Measurements from ENCODE around the gene IL16.

The IL16 gene

DNA sequence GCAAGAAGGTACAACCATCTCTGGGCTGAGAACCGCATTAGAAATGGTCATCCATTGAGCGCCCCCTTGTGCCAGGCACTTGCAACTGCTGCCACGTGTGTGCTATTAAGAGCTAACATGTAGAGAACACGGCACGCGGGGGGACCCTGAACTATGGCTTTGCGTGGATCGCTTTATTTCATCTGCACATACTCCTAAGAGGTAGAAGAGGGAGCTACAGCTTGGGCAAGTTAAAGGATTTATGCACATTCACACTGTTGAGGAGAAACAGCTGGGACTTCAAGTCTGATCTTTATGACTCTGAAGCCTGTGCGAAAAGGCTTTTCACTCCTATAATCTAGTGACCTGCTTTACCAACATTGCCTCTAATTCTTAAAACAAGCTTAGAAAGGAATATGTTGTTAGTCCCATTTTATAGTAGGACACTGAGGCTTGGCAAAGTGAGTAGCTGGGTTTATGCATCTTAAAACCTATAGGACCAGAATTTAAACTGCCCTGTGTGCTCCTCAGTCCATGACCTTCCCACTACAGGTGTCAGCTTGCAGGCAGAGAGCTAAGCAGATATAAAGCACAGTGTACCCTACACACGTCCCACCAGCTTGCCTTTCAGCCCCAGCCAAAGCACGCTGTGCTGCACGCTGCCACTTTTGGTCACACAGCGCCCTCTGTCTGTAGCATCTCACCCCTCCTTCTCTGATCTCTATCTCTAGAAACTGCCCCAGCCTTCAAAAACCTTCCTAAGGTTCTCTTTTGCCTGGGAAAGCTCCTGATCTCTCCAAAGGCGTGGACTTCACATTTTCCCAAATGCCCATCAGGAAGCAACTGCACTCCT is 69.5 kb downstream of the IL16 start:
- Histone ChIP-seq H3K4me1 (ENCODE audit: control insufficient read depth, insufficient read depth, low read length) (peaks cover 17% of the 10 kb centered on the region), H3K27ac (ENCODE audit: low read length) (no peak overlapping the region), H3K4me3 (ENCODE audit: low read length in 2 of 2) (peak overlapping the region; percentile 18 to 62), H3K9ac (ENCODE audit: low read length in 2 of 2) (peak overlapping the region in 1 of 2 donors; percentile 29), H3K27me3 (ENCODE audit: control insufficient read depth in 1 of 2, insufficient read depth in 2 of 2, low read length in 2 of 2) (peaks cover 0 to 6% of the 10 kb centered on the region in 2 donors), H3K9me3 (ENCODE audit: control insufficient read depth in 2 of 2, low read length in 2 of 2) (no peaks in the 10 kb centered on the region), H3K36me3 (ENCODE audit: control insufficient read depth in 2 of 2, insufficient read depth in 2 of 2, low read length in 2 of 2) (peaks cover 0 to 4% of the 10 kb centered on the region in 2 donors)

GRCh38 chr15:81268340-81268739 is 71.7 kb downstream of the IL16 start:
- no peak overlapping the region for H3K9ac ChIP-seq (ENCODE audit: low read length in 2 of 2)
- H3K4me1 ChIP-seq (ENCODE audit: control insufficient read depth, insufficient read depth, low read length), result peaks cover 18% of the 10 kb centered on the region
- no peak overlapping the region for H3K4me3 ChIP-seq (ENCODE audit: low read length in 2 of 2)
- H3K36me3 ChIP-seq (ENCODE audit: control insufficient read depth in 2 of 2, insufficient read depth in 2 of 2, low read length in 2 of 2), result peaks cover 0 to 6% of the 10 kb centered on the region in 2 donors
- peaks cover 0 to 6% of the 10 kb centered on the region in 2 donors for H3K27me3 ChIP-seq (ENCODE audit: control insufficient read depth in 1 of 2, insufficient read depth in 2 of 2, low read length in 2 of 2)
- H3K27ac ChIP-seq (ENCODE audit: low read length), result no peak overlapping the region
- no peaks in the 10 kb centered on the region for H3K9me3 ChIP-seq (ENCODE audit: control insufficient read depth in 2 of 2, low read length in 2 of 2)

GRCh38 chr15:81268881-81269601 is 72.4 kb downstream of the IL16 start:
- no peak overlapping the region for H3K27ac ChIP-seq (ENCODE audit: low read length)
- H3K4me3 ChIP-seq (ENCODE audit: low read length in 2 of 2), result no peak overlapping the region

GRCh38 chr15:81270188-81270587 is 73.5 kb downstream of the IL16 start:
- H3K9ac ChIP-seq (ENCODE audit: low read length in 2 of 2), result no peak overlapping the region
- no peaks in the 10 kb centered on the region for H3K9me3 ChIP-seq (ENCODE audit: control insufficient read depth in 2 of 2, low read length in 2 of 2)
- H3K27me3 ChIP-seq (ENCODE audit: control insufficient read depth in 1 of 2, insufficient read depth in 2 of 2, low read length in 2 of 2), result peaks cover 0 to 2% of the 10 kb centered on the region in 2 donors
- peaks cover 19% of the 10 kb centered on the region for H3K4me1 ChIP-seq (ENCODE audit: control insufficient read depth, insufficient read depth, low read length)
- H3K4me3 ChIP-seq (ENCODE audit: low read length in 2 of 2), result no peak overlapping the region
- H3K36me3 ChIP-seq (ENCODE audit: control insufficient read depth in 2 of 2, insufficient read depth in 2 of 2, low read length in 2 of 2), result peaks cover 0 to 6% of the 10 kb centered on the region in 2 donors
- H3K27ac ChIP-seq (ENCODE audit: low read length), result no peak overlapping the region

More at GRCh38 chr15:81268881-81269601, 72.4 kb downstream of the IL16 start:
- peaks cover 0 to 6% of the 10 kb centered on the region in 2 donors for H3K36me3 ChIP-seq (ENCODE audit: control insufficient read depth in 2 of 2, insufficient read depth in 2 of 2, low read length in 2 of 2)
- peaks cover 16% of the 10 kb centered on the region for H3K4me1 ChIP-seq (ENCODE audit: control insufficient read depth, insufficient read depth, low read length)
- no peaks in the 10 kb centered on the region for H3K9me3 ChIP-seq (ENCODE audit: control insufficient read depth in 2 of 2, low read length in 2 of 2)
- no peak overlapping the region for H3K9ac ChIP-seq (ENCODE audit: low read length in 2 of 2)
- peaks cover 0 to 2% of the 10 kb centered on the region in 2 donors for H3K27me3 ChIP-seq (ENCODE audit: control insufficient read depth in 1 of 2, insufficient read depth in 2 of 2, low read length in 2 of 2)

DNA sequence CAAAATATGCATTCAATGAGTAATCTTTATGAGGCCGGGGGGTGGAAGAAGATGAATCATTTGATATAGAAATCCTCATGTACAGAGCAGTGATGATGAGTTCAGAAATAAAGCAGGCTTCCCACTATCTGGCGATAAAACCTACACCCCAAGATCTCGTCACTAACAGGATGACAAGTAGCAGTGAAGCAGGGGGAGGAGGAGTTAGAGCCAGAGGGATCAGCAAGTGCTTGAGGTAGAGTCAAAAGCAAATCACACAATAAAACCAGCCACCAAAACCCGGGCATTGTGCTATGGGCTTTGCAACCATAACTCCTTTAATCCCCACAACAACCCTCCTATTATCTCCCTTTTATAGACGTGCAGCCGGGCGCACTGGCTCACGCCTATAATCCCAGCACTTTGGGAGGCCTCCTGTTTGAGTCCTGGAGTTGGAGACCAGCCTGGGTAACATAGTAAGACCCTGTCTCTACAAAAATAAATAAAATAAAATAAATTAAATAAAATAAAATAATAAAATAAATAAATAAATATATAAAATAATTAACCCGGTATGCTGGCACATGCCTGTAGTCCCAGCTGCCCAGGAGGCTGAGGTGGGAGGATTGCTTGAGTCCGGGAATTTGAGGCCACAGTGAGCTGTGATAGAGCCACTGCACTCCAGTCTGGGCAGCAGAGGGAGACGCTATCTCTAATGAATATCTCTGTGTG is 74.3 kb downstream of the IL16 start:
- H3K4me3 ChIP-seq (ENCODE audit: low read length in 2 of 2), result no peak overlapping the region
- peaks cover 12% of the 10 kb centered on the region for H3K4me1 ChIP-seq (ENCODE audit: control insufficient read depth, insufficient read depth, low read length)
- peaks cover 0 to 6% of the 10 kb centered on the region in 2 donors for H3K36me3 ChIP-seq (ENCODE audit: control insufficient read depth in 2 of 2, insufficient read depth in 2 of 2, low read length in 2 of 2)
- no peak overlapping the region for H3K9ac ChIP-seq (ENCODE audit: low read length in 2 of 2)
- H3K27me3 ChIP-seq (ENCODE audit: control insufficient read depth in 1 of 2, insufficient read depth in 2 of 2, low read length in 2 of 2), result no peaks in the 10 kb centered on the region
- no peak overlapping the region for H3K27ac ChIP-seq (ENCODE audit: low read length)
- H3K9me3 ChIP-seq (ENCODE audit: control insufficient read depth in 2 of 2, low read length in 2 of 2), result no peaks in the 10 kb centered on the region

DNA sequence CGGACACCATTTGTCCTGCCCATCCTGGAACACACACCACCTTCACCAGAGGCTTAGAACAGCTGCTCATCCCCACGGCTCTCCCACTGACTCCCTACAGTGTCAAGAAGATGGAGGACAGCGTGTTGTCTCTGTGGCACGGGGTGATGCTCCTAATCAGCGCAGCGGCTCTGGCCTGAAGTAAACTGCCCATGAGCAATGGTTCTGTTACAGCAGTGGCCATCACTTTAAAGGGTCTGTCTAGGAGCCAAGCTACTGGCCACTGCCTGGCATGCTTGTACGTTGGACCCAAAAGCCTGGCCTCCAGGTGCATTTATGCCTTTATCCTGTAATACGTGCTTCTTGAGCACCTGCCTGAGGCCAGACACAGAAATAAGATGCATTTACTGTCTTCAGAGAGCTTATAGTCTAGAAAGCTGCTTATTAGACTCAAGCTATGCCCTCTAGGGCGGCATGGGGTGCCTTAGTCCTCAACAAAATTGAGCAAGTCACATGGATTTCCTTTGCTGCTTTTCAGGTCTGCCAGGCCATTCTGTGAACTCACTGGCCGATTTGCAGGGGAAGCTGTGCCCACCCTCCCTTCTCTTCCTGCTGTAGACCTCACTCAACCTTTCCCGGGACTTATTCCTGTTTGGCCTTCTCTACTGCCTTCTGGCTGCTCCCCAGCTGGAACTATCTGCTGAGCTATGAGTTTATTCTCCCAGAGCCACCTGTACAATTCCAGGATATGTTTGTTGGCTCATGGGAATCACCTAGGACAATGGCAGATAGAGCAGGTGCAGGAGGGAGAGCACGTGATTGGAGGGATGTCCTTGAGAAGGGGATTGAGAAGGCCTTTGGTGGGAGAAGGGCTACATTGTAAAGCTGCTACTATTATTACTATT is 75.3 kb downstream of the IL16 start:
- peaks cover 0 to 4% of the 10 kb centered on the region in 2 donors for H3K36me3 ChIP-seq (ENCODE audit: control insufficient read depth in 2 of 2, insufficient read depth in 2 of 2, low read length in 2 of 2)
- no peak overlapping the region for H3K27ac ChIP-seq (ENCODE audit: low read length)
- H3K9ac ChIP-seq (ENCODE audit: low read length in 2 of 2), result no peak overlapping the region
- no peaks in the 10 kb centered on the region for H3K9me3 ChIP-seq (ENCODE audit: control insufficient read depth in 2 of 2, low read length in 2 of 2)
- no peaks in the 10 kb centered on the region for H3K27me3 ChIP-seq (ENCODE audit: control insufficient read depth in 1 of 2, insufficient read depth in 2 of 2, low read length in 2 of 2)
- H3K4me1 ChIP-seq (ENCODE audit: control insufficient read depth, insufficient read depth, low read length), result peaks cover 6% of the 10 kb centered on the region
- H3K4me3 ChIP-seq (ENCODE audit: low read length in 2 of 2), result no peak overlapping the region

DNA sequence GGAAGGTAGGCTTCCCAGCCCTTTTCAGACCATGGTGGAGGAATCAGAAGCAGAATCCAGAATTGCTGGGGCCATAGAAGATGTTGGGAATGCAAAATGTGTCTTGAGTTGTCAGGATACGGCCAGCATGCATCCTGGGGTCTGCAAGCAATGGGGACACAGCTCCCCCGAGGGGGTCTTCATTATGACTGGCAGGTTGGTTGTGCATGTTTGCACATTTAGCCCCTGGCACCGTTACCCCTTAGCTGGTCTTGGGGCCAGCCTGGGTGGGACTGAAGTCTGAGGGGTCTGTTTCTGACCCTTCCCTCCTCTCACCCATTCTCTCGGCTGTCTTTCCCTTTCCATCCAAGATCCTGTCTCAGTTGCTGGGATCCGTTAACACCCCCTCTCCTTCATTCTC is 76.5 kb downstream of the IL16 start:
- Histone ChIP-seq H3K9me3 (ENCODE audit: control insufficient read depth in 2 of 2, low read length in 2 of 2) (peaks cover 0 to 3% of the 10 kb centered on the region in 2 donors), H3K9ac (ENCODE audit: low read length in 2 of 2) (no peak overlapping the region), H3K4me3 (ENCODE audit: low read length in 2 of 2) (no peak overlapping the region), H3K36me3 (ENCODE audit: control insufficient read depth in 2 of 2, insufficient read depth in 2 of 2, low read length in 2 of 2) (peaks cover 0 to 2% of the 10 kb centered on the region in 2 donors), H3K27ac (ENCODE audit: low read length) (no peak overlapping the region), H3K27me3 (ENCODE audit: control insufficient read depth in 1 of 2, insufficient read depth in 2 of 2, low read length in 2 of 2) (no peaks in the 10 kb centered on the region), H3K4me1 (ENCODE audit: control insufficient read depth, insufficient read depth, low read length) (peaks cover 6% of the 10 kb centered on the region)

- no peak overlapping the region for H3K27ac ChIP-seq (ENCODE audit: low read length)
- peaks cover 0 to 2% of the 10 kb centered on the region in 2 donors for H3K36me3 ChIP-seq (ENCODE audit: control insufficient read depth in 2 of 2, insufficient read depth in 2 of 2, low read length in 2 of 2)
- no peak overlapping the region for H3K4me3 ChIP-seq (ENCODE audit: low read length in 2 of 2)
- H3K9ac ChIP-seq (ENCODE audit: low read length in 2 of 2), result no peak overlapping the region
- H3K4me1 ChIP-seq (ENCODE audit: control insufficient read depth, insufficient read depth, low read length), result peaks cover 6% of the 10 kb centered on the region
- H3K9me3 ChIP-seq (ENCODE audit: control insufficient read depth in 2 of 2, low read length in 2 of 2), result peaks cover 0 to 3% of the 10 kb centered on the region in 2 donors
- H3K27me3 ChIP-seq (ENCODE audit: control insufficient read depth in 1 of 2, insufficient read depth in 2 of 2, low read length in 2 of 2), result no peaks in the 10 kb centered on the region
These were observed 77.2 kb downstream of the IL16 start for GRCh38 chr15:81273855-81274254.

- no peaks in the 10 kb centered on the region for H3K27me3 ChIP-seq (ENCODE audit: control insufficient read depth in 1 of 2, insufficient read depth in 2 of 2, low read length in 2 of 2)
- H3K4me1 ChIP-seq (ENCODE audit: control insufficient read depth, insufficient read depth, low read length), result peaks cover 6% of the 10 kb centered on the region
- H3K4me3 ChIP-seq (ENCODE audit: low read length in 2 of 2), result no peak overlapping the region
- no peak overlapping the region for H3K27ac ChIP-seq (ENCODE audit: low read length)
- H3K9me3 ChIP-seq (ENCODE audit: control insufficient read depth in 2 of 2, low read length in 2 of 2), result peaks cover 0 to 3% of the 10 kb centered on the region in 2 donors
- no peak overlapping the region for H3K9ac ChIP-seq (ENCODE audit: low read length in 2 of 2)
- peaks cover 0 to 2% of the 10 kb centered on the region in 2 donors for H3K36me3 ChIP-seq (ENCODE audit: control insufficient read depth in 2 of 2, insufficient read depth in 2 of 2, low read length in 2 of 2)
These were observed 77.6 kb downstream of the IL16 start for GRCh38 chr15:81274255-81274654.

Measured in stomach smooth muscle (tissue), 2 donors.